GM19372 (cell line): ENCODE results near the gene EWSR1.
"Not testable (repeated sequence)": the region's sequence is repeated elsewhere in the genome, so short reads cannot be mapped to it uniquely, and the experiment has no call there.

Experiments used
- ATAC-seq: cut with Tn5 transposase; IDR thresholded peaks from one replicate; pipeline ENCODE4 v1.9.1; 2021; ENCODE audit warnings: mild to moderate bottlenecking, low read depth, moderate library complexity; ENCODE audit not compliant: unreplicated experiment

Gene EWSR1

GRCh38 chr22:29267858-29268510 lies at the start of gene EWSR1, which contains the start of gene RHBDD3:
EWSR1 (plus strand) TSS chr22:29268268; CDS start chr22:29268337, 69 bp downstream.
RHBDD3 (minus strand) TSS chr22:29267981; CDS start chr22:29265626, 2,355 bp downstream.
- peak; percentile 80 for ATAC-seq

- ATAC-seq = no peak
Measured at GRCh38 chr22:29218758-29219408, 49.2 kb upstream of the EWSR1 start.

GRCh38 chr22:29219409-29219782 lies 48.7 kb upstream of the EWSR1 start:
- ATAC-seq = not testable (repeated sequence)

GRCh38 chr22:29219881-29220670 lies 48.0 kb upstream of the EWSR1 start:
- ATAC-seq = no peak

- no peak for ATAC-seq
Measured at GRCh38 chr22:29224121-29224858, 43.8 kb upstream of the EWSR1 start.

- no peak for ATAC-seq
Measured at GRCh38 chr22:29224859-29225410, 43.1 kb upstream of the EWSR1 start.

- no peak for ATAC-seq
Measured at GRCh38 chr22:29225422-29226090, 42.5 kb upstream of the EWSR1 start.

GRCh38 chr22:29226351-29226981 lies 41.6 kb upstream of the EWSR1 start:
- ATAC-seq = no peak

- no peak for ATAC-seq
Measured at GRCh38 chr22:29230972-29231875, 36.8 kb upstream of the EWSR1 start.

GRCh38 chr22:29231971-29232959 lies 35.8 kb upstream of the EWSR1 start:
- no peak for ATAC-seq

GRCh38 chr22:29233277-29233877 lies 34.7 kb upstream of the EWSR1 start:
- no peak for ATAC-seq

- not testable (repeated sequence) for ATAC-seq
Measured at GRCh38 chr22:29240481-29240880, 27.6 kb upstream of the EWSR1 start.

- ATAC-seq = no peak
Measured at GRCh38 chr22:29243874-29244446, 24.1 kb upstream of the EWSR1 start.

GRCh38 chr22:29244785-29245625 lies 23.1 kb upstream of the EWSR1 start:
- ATAC-seq = no peak

- peak; percentile 59 for ATAC-seq
Measured at GRCh38 chr22:29245626-29246385, 22.3 kb upstream of the EWSR1 start.
